WTC11 (cell line): Measurements from ENCODE around the gene GPR108. TPM values are rescaled to one million over a fixed set of nuclear protein-coding genes. Genes with fewer than 3 reads are reported as not detected.
"Not testable (repeated sequence)": the region's sequence is repeated elsewhere in the genome, so short reads cannot be mapped to it uniquely, and the experiment has no call there.

ENCODE experiments used
- ATAC-seq: fragments of 200-7000 bp; cut with Tn5 transposase; 2 replicates; pipeline ENCODE4 v1.10.0; 2021; ENCODE audit warnings: mild to moderate bottlenecking, moderate library complexity
- CTCF ChIA-PET: fragments of 300-600 bp; sonication (Branson Sonifier 250); formaldehyde crosslinking; loops from one replicate; lab custom pipeline; 2021; ENCODE audit warnings: antibody characterized with exemption; lab: Charles Lee
- POLR2A ChIA-PET: fragments of 350-600 bp; sonication (Branson Sonifier 250); formaldehyde crosslinking; loops from one replicate; lab custom pipeline; 2021; ENCODE audit warnings: antibody characterized with exemption; lab: Charles Lee
- DNase-seq: peaks from one replicate; pipeline ENCODE4 v3.0.0; 2021; ENCODE audit warnings: low spot score
- H3K27ac Mint-ChIP-seq: 2 replicates; pipeline ENCODE4 v1.8.0; 2021; ENCODE audit warnings: mixed read lengths
- H3K27me3 Mint-ChIP-seq: 2 replicates; pipeline ENCODE4 v1.8.0; 2021; ENCODE audit warnings: low read depth, mild to moderate bottlenecking, moderate library complexity, mixed read lengths
- H3K36me3 Mint-ChIP-seq: 2 replicates; pipeline ENCODE4 v1.8.0; 2021; ENCODE audit warnings: mixed read lengths
- H3K4me1 Mint-ChIP-seq: 2 replicates; pipeline ENCODE4 v1.8.0; 2022; ENCODE audit warnings: mixed read lengths
- H3K4me3 Mint-ChIP-seq: 2 replicates; pipeline ENCODE4 v1.8.0; 2021; ENCODE audit warnings: mild to moderate bottlenecking, moderate library complexity, mixed read lengths
- H3K9me3 Mint-ChIP-seq: 2 replicates; pipeline ENCODE4 v1.8.0; 2021; ENCODE audit warnings: mixed read lengths
- ATF1 ChIP-seq: sonication (generic); formaldehyde crosslinking; IDR thresholded peaks from 2 replicates; pipeline ENCODE4 v1.8.1; 2023; ENCODE audit warnings: mild to moderate bottlenecking, moderate library complexity, missing genetic modification reagents
- CREB1 ChIP-seq: sonication (generic); formaldehyde crosslinking; IDR thresholded peaks from 2 replicates; pipeline ENCODE4 v1.8.0; 2023; ENCODE audit warnings: mild to moderate bottlenecking, missing genetic modification reagents
- E2F1 ChIP-seq: sonication (generic); formaldehyde crosslinking; IDR thresholded peaks from 2 replicates; pipeline ENCODE4 v1.8.0; 2022; ENCODE audit warnings: mild to moderate bottlenecking, missing genetic modification reagents
- EMX1 ChIP-seq: fragments of 250-450 bp; sonication (Bioruptor Pico); IDR thresholded peaks from 2 replicates; pipeline ENCODE4 v1.8.0; 2021; ENCODE audit warnings: mild to moderate bottlenecking
- GTF2I ChIP-seq: fragments of 250-450 bp; sonication (Bioruptor Pico); conservative IDR thresholded peaks from 2 replicates; pipeline ENCODE4 v1.4.0; 2021; ENCODE audit warnings: mild to moderate bottlenecking
- NFYB ChIP-seq: sonication (generic); formaldehyde crosslinking; conservative IDR thresholded peaks from 2 replicates; pipeline ENCODE4 v1.8.0; 2022; ENCODE audit warnings: low read depth, missing genetic modification reagents
- ZNF263 ChIP-seq: sonication (generic); formaldehyde crosslinking; IDR thresholded peaks from 2 replicates; pipeline ENCODE4 v1.8.1; 2022; ENCODE audit warnings: low read depth, mild to moderate bottlenecking, moderate library complexity, missing genetic modification reagents
- ZNF423 ChIP-seq: fragments of 250-450 bp; sonication (Bioruptor Pico); IDR thresholded peaks from 2 replicates; pipeline ENCODE4 v2.1.2; 2022; ENCODE audit warnings: mild to moderate bottlenecking, moderate library complexity
- total RNA-seq: library from RNA; stranded (reverse); gene quantifications from 3 replicates; pipeline ENCODE4 v1.2.3, GENCODE V29; 2021
- TF ChIP-seq, protein P1 (sequence below): fragments of 200-600 bp; IDR thresholded peaks from 2 replicates; pipeline ENCODE4 v1.8.0; 2022; ENCODE audit warnings: antibody characterized with exemption
- TF ChIP-seq, protein P2 (sequence below): sonication (generic); formaldehyde crosslinking; IDR thresholded peaks from 2 replicates; pipeline ENCODE4 v1.8.0; 2023; ENCODE audit warnings: missing genetic modification reagents, mild to moderate bottlenecking, borderline replicate concordance
- TF ChIP-seq, protein P3 (sequence below): sonication (generic); formaldehyde crosslinking; IDR thresholded peaks from 2 replicates; pipeline ENCODE4 v1.8.1; 2023; ENCODE audit warnings: mild to moderate bottlenecking, moderate library complexity, missing genetic modification reagents

Gene GPR108
- total RNA-seq, 1 experiment from 2014 or later: 48.7 TPM

- ATAC-seq (no peak), DNase-seq (no peak)
- H3K9me3 Mint-ChIP-seq: no peaks in the 10 kb centered on the region
- ChIA-PET POLR2A (no interaction called here), CTCF (interaction anchor here (0.5 kb wide), 1 partner anchor 113 kb away, joined by 3 read pairs; no protein-coding TSS in a partner anchor)
- H3K36me3 Mint-ChIP-seq: peaks cover 61% of the 10 kb centered on the region
- peaks cover 5% of the 10 kb centered on the region; the same call in 1 of the 2 replicates for H3K4me1 Mint-ChIP-seq
- no peak overlapping the region for H3K4me3 Mint-ChIP-seq
- H3K27me3 Mint-ChIP-seq: no peaks in the 10 kb centered on the region
- TF ChIP-seq, protein P1, sequence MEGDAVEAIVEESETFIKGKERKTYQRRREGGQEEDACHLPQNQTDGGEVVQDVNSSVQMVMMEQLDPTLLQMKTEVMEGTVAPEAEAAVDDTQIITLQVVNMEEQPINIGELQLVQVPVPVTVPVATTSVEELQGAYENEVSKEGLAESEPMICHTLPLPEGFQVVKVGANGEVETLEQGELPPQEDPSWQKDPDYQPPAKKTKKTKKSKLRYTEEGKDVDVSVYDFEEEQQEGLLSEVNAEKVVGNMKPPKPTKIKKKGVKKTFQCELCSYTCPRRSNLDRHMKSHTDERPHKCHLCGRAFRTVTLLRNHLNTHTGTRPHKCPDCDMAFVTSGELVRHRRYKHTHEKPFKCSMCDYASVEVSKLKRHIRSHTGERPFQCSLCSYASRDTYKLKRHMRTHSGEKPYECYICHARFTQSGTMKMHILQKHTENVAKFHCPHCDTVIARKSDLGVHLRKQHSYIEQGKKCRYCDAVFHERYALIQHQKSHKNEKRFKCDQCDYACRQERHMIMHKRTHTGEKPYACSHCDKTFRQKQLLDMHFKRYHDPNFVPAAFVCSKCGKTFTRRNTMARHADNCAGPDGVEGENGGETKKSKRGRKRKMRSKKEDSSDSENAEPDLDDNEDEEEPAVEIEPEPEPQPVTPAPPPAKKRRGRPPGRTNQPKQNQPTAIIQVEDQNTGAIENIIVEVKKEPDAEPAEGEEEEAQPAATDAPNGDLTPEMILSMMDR: no peak
- no peak overlapping the region; the same call in 1 of the 2 replicates for H3K27ac Mint-ChIP-seq
Observed at GRCh38 chr19:6750062-6750461, 12.7 kb upstream of the GPR108 start.

GRCh38 chr19:6748543-6748942 lies 11.2 kb upstream of the GPR108 start:
- ATAC-seq, H3K4me3 Mint-ChIP-seq, H3K27ac Mint-ChIP-seq, DNase-seq, POLR2A ChIA-PET, H3K27me3 Mint-ChIP-seq, H3K9me3 Mint-ChIP-seq: not testable (repeated sequence)
- H3K36me3 Mint-ChIP-seq: peaks cover 64% of the 10 kb centered on the region
- CTCF ChIA-PET: interaction anchor here (0.6 kb wide), 2 partner anchors 23 to 71 kb away, joined by 3 to 4 read pairs; no protein-coding TSS in a partner anchor
- peaks cover 15% of the 10 kb centered on the region for H3K4me1 Mint-ChIP-seq

DNA sequence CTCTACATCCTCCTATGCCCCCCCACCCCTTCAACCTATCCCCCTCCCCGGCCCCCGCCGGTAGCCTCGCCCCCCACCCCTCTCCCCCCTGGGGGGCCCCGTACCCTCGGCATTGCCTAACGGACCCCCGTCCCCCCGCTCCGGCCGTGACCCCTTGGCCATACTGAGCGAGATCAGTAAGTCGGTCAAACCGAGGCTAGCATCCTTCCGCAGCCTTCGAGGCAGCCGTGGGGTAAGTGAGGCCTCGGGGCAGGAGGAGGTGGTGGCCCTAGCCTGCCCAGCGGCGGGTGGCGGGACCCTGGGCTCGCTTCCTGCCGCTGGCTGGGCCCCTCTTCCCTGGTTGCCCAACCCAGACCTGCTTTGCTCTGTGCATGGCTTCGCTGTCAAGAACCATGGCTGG lies 8.6 kb upstream of the GPR108 start:
- Mint-ChIP-seq H3K36me3 (peaks cover 66% of the 10 kb centered on the region), H3K27ac (no peak overlapping the region), H3K4me1 (peaks cover 30% of the 10 kb centered on the region), H3K9me3 (no peaks in the 10 kb centered on the region), H3K4me3 (no peak overlapping the region), H3K27me3 (no peaks in the 10 kb centered on the region)
- ChIA-PET POLR2A (no interaction called here), CTCF (no interaction called here)
- DNase-seq (no peak), ATAC-seq (no peak)
- TF ChIP-seq, protein P2, sequence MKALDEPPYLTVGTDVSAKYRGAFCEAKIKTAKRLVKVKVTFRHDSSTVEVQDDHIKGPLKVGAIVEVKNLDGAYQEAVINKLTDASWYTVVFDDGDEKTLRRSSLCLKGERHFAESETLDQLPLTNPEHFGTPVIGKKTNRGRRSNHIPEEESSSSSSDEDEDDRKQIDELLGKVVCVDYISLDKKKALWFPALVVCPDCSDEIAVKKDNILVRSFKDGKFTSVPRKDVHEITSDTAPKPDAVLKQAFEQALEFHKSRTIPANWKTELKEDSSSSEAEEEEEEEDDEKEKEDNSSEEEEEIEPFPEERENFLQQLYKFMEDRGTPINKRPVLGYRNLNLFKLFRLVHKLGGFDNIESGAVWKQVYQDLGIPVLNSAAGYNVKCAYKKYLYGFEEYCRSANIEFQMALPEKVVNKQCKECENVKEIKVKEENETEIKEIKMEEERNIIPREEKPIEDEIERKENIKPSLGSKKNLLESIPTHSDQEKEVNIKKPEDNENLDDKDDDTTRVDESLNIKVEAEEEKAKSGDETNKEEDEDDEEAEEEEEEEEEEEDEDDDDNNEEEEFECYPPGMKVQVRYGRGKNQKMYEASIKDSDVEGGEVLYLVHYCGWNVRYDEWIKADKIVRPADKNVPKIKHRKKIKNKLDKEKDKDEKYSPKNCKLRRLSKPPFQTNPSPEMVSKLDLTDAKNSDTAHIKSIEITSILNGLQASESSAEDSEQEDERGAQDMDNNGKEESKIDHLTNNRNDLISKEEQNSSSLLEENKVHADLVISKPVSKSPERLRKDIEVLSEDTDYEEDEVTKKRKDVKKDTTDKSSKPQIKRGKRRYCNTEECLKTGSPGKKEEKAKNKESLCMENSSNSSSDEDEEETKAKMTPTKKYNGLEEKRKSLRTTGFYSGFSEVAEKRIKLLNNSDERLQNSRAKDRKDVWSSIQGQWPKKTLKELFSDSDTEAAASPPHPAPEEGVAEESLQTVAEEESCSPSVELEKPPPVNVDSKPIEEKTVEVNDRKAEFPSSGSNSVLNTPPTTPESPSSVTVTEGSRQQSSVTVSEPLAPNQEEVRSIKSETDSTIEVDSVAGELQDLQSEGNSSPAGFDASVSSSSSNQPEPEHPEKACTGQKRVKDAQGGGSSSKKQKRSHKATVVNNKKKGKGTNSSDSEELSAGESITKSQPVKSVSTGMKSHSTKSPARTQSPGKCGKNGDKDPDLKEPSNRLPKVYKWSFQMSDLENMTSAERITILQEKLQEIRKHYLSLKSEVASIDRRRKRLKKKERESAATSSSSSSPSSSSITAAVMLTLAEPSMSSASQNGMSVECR (CRISPR knock-in tag): no peak
- no peak for TF ChIP-seq NFYB

DNA sequence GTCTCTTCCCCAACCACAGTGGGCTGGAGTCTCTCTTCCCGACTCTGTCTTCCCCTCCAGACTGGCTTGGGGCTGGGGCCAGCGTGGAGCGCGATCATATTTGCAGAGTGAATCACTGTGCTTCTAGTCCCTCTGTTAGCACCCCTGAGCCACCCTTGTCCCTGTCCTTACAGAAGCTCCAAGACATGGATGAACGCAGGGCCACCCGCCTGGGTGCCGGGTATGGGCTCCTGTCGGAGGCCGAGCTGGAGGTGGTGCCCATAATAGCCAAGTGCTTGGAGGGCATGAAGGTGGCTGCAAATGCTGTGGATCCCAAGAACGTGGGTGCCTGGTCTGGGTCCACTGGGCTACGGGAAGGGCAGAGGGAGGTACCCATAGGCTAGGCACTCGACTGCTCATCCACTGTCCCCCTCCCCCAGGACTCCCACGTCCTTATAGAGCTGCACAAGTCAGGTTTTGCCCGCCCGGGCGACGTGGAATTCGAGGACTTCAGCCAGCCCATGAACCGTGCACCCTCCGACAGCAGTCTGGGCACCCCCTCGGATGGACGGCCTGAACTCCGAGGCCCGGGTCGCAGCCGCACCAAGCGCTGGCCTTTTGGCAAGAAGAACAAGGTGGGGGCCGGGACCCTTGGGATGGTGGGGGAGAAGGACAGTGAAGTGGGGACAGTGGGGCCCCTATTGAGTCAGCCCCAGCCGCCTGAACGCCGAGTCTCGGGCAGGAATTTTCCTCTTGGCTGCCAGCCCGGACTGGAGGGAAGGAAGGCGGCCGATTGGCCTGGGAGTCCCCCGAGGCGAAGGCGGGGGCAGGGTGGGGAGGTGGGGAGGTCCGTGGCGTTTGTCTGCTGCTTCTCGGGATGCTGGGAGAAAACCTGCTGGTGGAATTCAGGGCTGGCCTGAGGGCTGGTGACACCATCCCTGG lies 7.3 kb upstream of the GPR108 start:
- H3K4me1 Mint-ChIP-seq: peaks cover 30% of the 10 kb centered on the region
- ChIA-PET POLR2A (no interaction called here), CTCF (interaction anchor here (0.6 to 1.4 kb wide), 3 partner anchors 8 to 951 kb away, joined by 3 to 4 read pairs (median 3); no protein-coding TSS in a partner anchor)
- no peaks in the 10 kb centered on the region for H3K27me3 Mint-ChIP-seq
- no peaks in the 10 kb centered on the region for H3K9me3 Mint-ChIP-seq
- TF ChIP-seq EMX1 (CRISPR knock-in tag): no peak
- TF ChIP-seq E2F1 (CRISPR knock-in tag): no peak
- no peak for TF ChIP-seq ZNF263
- TF ChIP-seq, protein P3, sequence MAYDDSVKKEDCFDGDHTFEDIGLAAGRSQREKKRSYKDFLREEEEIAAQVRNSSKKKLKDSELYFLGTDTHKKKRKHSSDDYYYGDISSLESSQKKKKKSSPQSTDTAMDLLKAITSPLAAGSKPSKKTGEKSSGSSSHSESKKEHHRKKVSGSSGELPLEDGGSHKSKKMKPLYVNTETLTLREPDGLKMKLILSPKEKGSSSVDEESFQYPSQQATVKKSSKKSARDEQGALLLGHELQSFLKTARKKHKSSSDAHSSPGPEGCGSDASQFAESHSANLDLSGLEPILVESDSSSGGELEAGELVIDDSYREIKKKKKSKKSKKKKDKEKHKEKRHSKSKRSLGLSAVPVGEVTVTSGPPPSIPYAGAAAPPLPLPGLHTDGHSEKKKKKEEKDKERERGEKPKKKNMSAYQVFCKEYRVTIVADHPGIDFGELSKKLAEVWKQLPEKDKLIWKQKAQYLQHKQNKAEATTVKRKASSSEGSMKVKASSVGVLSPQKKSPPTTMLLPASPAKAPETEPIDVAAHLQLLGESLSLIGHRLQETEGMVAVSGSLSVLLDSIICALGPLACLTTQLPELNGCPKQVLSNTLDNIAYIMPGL (CRISPR knock-in tag): no peak
- TF ChIP-seq GTF2I (CRISPR knock-in tag): no peak
- TF ChIP-seq CREB1 (CRISPR knock-in tag): no peak
- TF ChIP-seq ATF1 (CRISPR knock-in tag): no peak
- no peak for TF ChIP-seq ZNF423 (CRISPR knock-in tag)
- H3K27ac Mint-ChIP-seq: peak overlapping the region; percentile 92
- peaks cover 60% of the 10 kb centered on the region for H3K36me3 Mint-ChIP-seq
- H3K4me3 Mint-ChIP-seq: peak overlapping the region; percentile 37
- ATAC-seq: no peak
- no peak for DNase-seq
